ENCODE measurements around the gene CELF2.

Gene CELF2

DNA sequence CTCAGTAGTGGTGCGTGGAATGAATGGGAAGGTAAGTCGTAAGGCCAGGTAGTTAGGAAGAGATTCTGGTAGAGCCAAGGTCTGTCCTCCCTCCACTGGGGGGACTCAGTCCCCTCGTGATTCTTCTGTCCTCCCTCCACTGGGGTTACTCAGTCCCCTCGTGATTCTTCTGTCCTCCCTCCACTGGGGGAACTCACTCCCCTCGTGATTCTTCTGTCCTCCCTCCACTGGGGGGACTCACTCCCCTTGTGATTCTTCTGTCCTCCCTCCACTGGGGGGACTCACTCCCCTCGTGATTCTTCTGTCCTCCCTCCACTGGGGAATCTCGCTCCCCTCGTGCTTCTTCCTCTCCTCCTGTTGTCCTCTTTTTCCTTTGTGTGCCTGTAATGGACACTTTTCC lies 125.1 kb downstream of the CELF2 start:
- DNase-seq (ENCODE audit: low read depth) = no peak
- H3K4me3 ChIP-seq (replicated peaks; ENCODE audit: low read depth, low read length) = no peak overlapping the region
- TF ChIP-seq, protein P1, sequence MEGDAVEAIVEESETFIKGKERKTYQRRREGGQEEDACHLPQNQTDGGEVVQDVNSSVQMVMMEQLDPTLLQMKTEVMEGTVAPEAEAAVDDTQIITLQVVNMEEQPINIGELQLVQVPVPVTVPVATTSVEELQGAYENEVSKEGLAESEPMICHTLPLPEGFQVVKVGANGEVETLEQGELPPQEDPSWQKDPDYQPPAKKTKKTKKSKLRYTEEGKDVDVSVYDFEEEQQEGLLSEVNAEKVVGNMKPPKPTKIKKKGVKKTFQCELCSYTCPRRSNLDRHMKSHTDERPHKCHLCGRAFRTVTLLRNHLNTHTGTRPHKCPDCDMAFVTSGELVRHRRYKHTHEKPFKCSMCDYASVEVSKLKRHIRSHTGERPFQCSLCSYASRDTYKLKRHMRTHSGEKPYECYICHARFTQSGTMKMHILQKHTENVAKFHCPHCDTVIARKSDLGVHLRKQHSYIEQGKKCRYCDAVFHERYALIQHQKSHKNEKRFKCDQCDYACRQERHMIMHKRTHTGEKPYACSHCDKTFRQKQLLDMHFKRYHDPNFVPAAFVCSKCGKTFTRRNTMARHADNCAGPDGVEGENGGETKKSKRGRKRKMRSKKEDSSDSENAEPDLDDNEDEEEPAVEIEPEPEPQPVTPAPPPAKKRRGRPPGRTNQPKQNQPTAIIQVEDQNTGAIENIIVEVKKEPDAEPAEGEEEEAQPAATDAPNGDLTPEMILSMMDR (IDR thresholded peaks at IDR 0.05; ENCODE audit: low read length, missing control alignments) = no peak

- no peak for DNase-seq (ENCODE audit: low read depth)
- TF ChIP-seq, protein P1 (IDR thresholded peaks at IDR 0.05; ENCODE audit: low read length, missing control alignments) = no peak
- H3K4me3 ChIP-seq (replicated peaks; ENCODE audit: low read depth, low read length) = no peak overlapping the region
These were observed 125.6 kb downstream of the CELF2 start for GRCh38 chr10:11143242-11143641.

- H3K4me3 ChIP-seq (replicated peaks; ENCODE audit: low read depth, low read length) = no peak overlapping the region
- DNase-seq (ENCODE audit: low read depth) = no peak
- TF ChIP-seq, protein P1 (IDR thresholded peaks at IDR 0.05; ENCODE audit: low read length, missing control alignments) = no peak
These were observed 127.2 kb downstream of the CELF2 start for GRCh38 chr10:11144626-11145494.

DNA sequence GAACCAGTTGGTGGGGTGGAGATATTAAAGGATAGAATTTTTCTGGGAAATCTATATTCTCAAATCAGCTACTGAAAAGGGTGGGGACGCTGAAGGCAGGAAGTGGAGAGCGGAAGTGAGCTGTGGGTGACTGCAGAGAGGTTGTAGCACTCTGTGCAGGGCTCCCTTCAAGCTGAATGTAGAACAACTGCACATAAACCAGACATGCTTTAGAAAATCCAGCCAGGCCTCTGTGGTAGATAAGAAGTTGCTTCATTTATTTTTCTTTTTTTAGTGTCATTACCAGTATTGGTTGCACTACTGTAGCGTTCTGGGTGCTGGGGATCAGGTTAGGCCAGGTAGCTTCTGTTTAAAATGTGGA lies 127.8 kb downstream of the CELF2 start:
- peak; percentile 27 for DNase-seq (ENCODE audit: low read depth)
- TF ChIP-seq, protein P1 (IDR thresholded peaks at IDR 0.05; ENCODE audit: low read length, missing control alignments) = no peak
- no peak overlapping the region for H3K4me3 ChIP-seq (replicated peaks; ENCODE audit: low read depth, low read length)

GRCh38 chr10:11146402-11147171 lies 128.9 kb downstream of the CELF2 start:
- no peak overlapping the region for H3K4me3 ChIP-seq (replicated peaks; ENCODE audit: low read depth, low read length)
- TF ChIP-seq, protein P1 (IDR thresholded peaks at IDR 0.05; ENCODE audit: low read length, missing control alignments) = no peak
- peak; percentile 22 for DNase-seq (ENCODE audit: low read depth)

- DNase-seq (ENCODE audit: low read depth) = no peak
- TF ChIP-seq, protein P1 (IDR thresholded peaks at IDR 0.05; ENCODE audit: low read length, missing control alignments) = no peak
- no peak overlapping the region for H3K4me3 ChIP-seq (replicated peaks; ENCODE audit: low read depth, low read length)
These were observed 130.1 kb downstream of the CELF2 start for GRCh38 chr10:11147722-11148121.
